Tibial nerve (tissue), 4 donors: Measurements from ENCODE around the gene ZNF835. TPM values are rescaled to one million over a fixed set of nuclear protein-coding genes. Genes with fewer than 3 reads are reported as not detected.

Experiments used
- DNase-seq, 2 donors: peaks; one replicate each; pipeline ENCODE4 v3.0.0-alpha.2; 2019; ENCODE audit warnings: low spot score in 2 of 2
- H3K27ac ChIP-seq, 4 donors: fragments of 200-600 bp; sonication (generic) in 3 of 4; one replicate each; pipeline ENCODE4 v1.5.1; 2017 to 2019; ENCODE audit warnings: mild to moderate bottlenecking in 1 of 4
- H3K27me3 ChIP-seq, 2 donors: fragments of 200-600 bp; sonication (generic) in 1 of 2; one replicate each; pipeline versions ENCODE4 v1.5.1 to v1.6.0; 2017 to 2019
- H3K36me3 ChIP-seq, 3 donors: fragments of 200-600 bp; sonication (generic); one replicate each; pipeline ENCODE4 v1.5.1; 2018 to 2019
- H3K4me1 ChIP-seq, 4 donors: fragments of 200-600 bp; sonication (generic) in 3 of 4; one replicate each; pipeline ENCODE4 v1.5.1; 2017 to 2019
- H3K4me3 ChIP-seq, 4 donors: fragments of 200-600 bp; sonication (generic) in 3 of 4; one replicate each; pipeline ENCODE4 v1.5.1; 2017 to 2019; ENCODE audit warnings: mild to moderate bottlenecking in 1 of 4, moderate library complexity in 1 of 4
- H3K9me3 ChIP-seq, 4 donors: fragments of 200-600 bp; sonication (generic) in 3 of 4; one replicate each; pipeline ENCODE4 v1.5.1; 2017 to 2019
- EP300 ChIP-seq, 2 donors: sonication (generic); formaldehyde crosslinking; IDR thresholded peaks; one replicate each; pipeline ENCODE4 v1.6.1; 2017; ENCODE audit warnings: antibody characterized with exemption in 2 of 2, mild to moderate bottlenecking in 1 of 2
- POLR2A ChIP-seq, 2 donors: fragments of 450-650 bp; IDR thresholded peaks; one replicate each; pipeline ENCODE4 v1.6.1; 2017; ENCODE audit warnings: antibody characterized with exemption in 2 of 2, mild to moderate bottlenecking in 2 of 2, moderate library complexity in 2 of 2
- WGBS, 2 donors: methylation state at CpG; one replicate each; pipeline ENCODE4 v1.1.5; 2018; 5-methylcytosine and 5-hydroxymethylcytosine counted together
- total RNA-seq, 4 donors: library from RNA; depleted of rRNA; stranded (reverse); fragments of >200 nt; gene quantifications; one replicate each; pipeline ENCODE4 v1.1.0, GENCODE V29; 2016
- TF ChIP-seq, protein P1 (sequence below), 5 experiments: fragments of 200-600 bp in 3 of 5; fragments of 450-650 bp in 2 of 5; sonication (generic) in 3 of 5; IDR thresholded peaks; one replicate each; pipeline ENCODE4 v1.5.1; 2016 to 2019; ENCODE audit warnings: antibody characterized with exemption in 5 of 5, mild to moderate bottlenecking in 3 of 5, moderate library complexity in 2 of 5

The ZNF835 gene
- total RNA-seq, 4 donors from 2014 or later: 9.6 to 14.7 (median 11.7) TPM

- WGBS, 2 donors: 84 to 89% methylated on average over 50 to 55 of the region's 60 CpGs
- H3K36me3 ChIP-seq: peaks cover 0 to 57% (median 0%) of the 10 kb centered on the region in 3 donors
- TF ChIP-seq, protein P1, sequence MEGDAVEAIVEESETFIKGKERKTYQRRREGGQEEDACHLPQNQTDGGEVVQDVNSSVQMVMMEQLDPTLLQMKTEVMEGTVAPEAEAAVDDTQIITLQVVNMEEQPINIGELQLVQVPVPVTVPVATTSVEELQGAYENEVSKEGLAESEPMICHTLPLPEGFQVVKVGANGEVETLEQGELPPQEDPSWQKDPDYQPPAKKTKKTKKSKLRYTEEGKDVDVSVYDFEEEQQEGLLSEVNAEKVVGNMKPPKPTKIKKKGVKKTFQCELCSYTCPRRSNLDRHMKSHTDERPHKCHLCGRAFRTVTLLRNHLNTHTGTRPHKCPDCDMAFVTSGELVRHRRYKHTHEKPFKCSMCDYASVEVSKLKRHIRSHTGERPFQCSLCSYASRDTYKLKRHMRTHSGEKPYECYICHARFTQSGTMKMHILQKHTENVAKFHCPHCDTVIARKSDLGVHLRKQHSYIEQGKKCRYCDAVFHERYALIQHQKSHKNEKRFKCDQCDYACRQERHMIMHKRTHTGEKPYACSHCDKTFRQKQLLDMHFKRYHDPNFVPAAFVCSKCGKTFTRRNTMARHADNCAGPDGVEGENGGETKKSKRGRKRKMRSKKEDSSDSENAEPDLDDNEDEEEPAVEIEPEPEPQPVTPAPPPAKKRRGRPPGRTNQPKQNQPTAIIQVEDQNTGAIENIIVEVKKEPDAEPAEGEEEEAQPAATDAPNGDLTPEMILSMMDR (IDR thresholded peaks at IDR 0.05): no peak
- TF ChIP-seq POLR2A (IDR thresholded peaks at IDR 0.05) (no peak), EP300 (IDR thresholded peaks at IDR 0.05) (no peak)
Observed at GRCh38 chr19:56663931-56664500, 7.5 kb downstream of the ZNF835 start.

GRCh38 chr19:56661248-56661647 is 10.3 kb downstream of the ZNF835 start:
- H3K4me3 ChIP-seq: no peak overlapping the region
- TF ChIP-seq EP300 (IDR thresholded peaks at IDR 0.05) (no peak), POLR2A (IDR thresholded peaks at IDR 0.05) (no peak)
- TF ChIP-seq, protein P1 (IDR thresholded peaks at IDR 0.05): no peak
- DNase-seq: no peak
- peaks cover 0 to 74% (median 5%) of the 10 kb centered on the region in 4 donors for H3K9me3 ChIP-seq
- H3K4me1 ChIP-seq: peaks cover 0 to 4% (median 0%) of the 10 kb centered on the region in 4 donors
- H3K27ac ChIP-seq: no peak overlapping the region
- H3K27me3 ChIP-seq: no peaks in the 10 kb centered on the region
- H3K36me3 ChIP-seq: peaks cover 0 to 42% (median 0%) of the 10 kb centered on the region in 3 donors
- WGBS, 2 donors: 95 to 96% methylated on average over 3 of the region's 3 CpGs

More at GRCh38 chr19:56663931-56664500, 7.5 kb downstream of the ZNF835 start:
- no peaks in the 10 kb centered on the region for H3K27me3 ChIP-seq
- no peak overlapping the region for H3K4me3 ChIP-seq
- no peak overlapping the region for H3K27ac ChIP-seq
- peaks cover 0 to 4% (median 0%) of the 10 kb centered on the region in 4 donors for H3K4me1 ChIP-seq
- no peak for DNase-seq
- peaks cover 0 to 90% (median 0%) of the 10 kb centered on the region in 4 donors for H3K9me3 ChIP-seq

- WGBS, 2 donors: 26 to 28% methylated on average over 19 to 22 of the region's 32 CpGs
- no peak for DNase-seq
- no peaks in the 10 kb centered on the region for H3K27me3 ChIP-seq
- peak overlapping the region in 1 of 4 donors; percentile 19 for H3K4me3 ChIP-seq
- H3K27ac ChIP-seq: no peak overlapping the region
- TF ChIP-seq EP300 (IDR thresholded peaks at IDR 0.05): no peak
- TF ChIP-seq, protein P1 (IDR thresholded peaks at IDR 0.05): peak in 1 of 5 experiments; percentile 19
- peaks cover 0 to 38% (median 0%) of the 10 kb centered on the region in 3 donors for H3K36me3 ChIP-seq
- peaks cover 0 to 4% (median 0%) of the 10 kb centered on the region in 4 donors for H3K4me1 ChIP-seq
- H3K9me3 ChIP-seq: peaks cover 0 to 74% (median 6%) of the 10 kb centered on the region in 4 donors
Observed at GRCh38 chr19:56660381-56661107, 11.0 kb downstream of the ZNF835 start.

DNA sequence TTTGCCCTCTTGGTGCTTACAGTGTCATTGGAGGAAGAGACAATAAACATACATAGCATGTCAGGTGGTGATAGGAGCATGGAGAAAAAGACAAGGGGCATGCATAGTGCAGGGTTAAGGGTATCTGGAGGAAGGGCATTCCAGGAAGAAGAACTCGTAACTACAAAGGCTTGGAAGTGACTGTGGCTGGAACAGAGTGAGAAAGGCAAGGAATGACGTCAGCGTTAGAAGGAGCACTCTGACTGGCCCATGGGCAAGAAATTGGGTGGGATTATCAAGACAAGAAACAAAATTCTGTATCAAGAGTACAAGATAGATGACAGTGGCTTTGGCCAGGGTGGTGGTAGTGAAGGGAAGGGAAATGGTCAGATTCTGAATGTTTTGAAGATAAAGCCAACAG is 17.4 kb downstream of the ZNF835 start:
- H3K4me1 ChIP-seq: no peaks in the 10 kb centered on the region
- WGBS, 2 donors: 73 to 77% methylated on average over 3 of the region's 3 CpGs
- H3K9me3 ChIP-seq: peaks cover 0 to 54% (median 11%) of the 10 kb centered on the region in 4 donors
- H3K4me3 ChIP-seq: no peak overlapping the region
- H3K36me3 ChIP-seq: peaks cover 0 to 5% (median 0%) of the 10 kb centered on the region in 3 donors
- no peaks in the 10 kb centered on the region for H3K27me3 ChIP-seq
- DNase-seq: no peak
- H3K27ac ChIP-seq: no peak overlapping the region
- TF ChIP-seq, protein P1 (IDR thresholded peaks at IDR 0.05): no peak
- TF ChIP-seq EP300 (IDR thresholded peaks at IDR 0.05) (no peak), POLR2A (IDR thresholded peaks at IDR 0.05) (no peak)

DNA sequence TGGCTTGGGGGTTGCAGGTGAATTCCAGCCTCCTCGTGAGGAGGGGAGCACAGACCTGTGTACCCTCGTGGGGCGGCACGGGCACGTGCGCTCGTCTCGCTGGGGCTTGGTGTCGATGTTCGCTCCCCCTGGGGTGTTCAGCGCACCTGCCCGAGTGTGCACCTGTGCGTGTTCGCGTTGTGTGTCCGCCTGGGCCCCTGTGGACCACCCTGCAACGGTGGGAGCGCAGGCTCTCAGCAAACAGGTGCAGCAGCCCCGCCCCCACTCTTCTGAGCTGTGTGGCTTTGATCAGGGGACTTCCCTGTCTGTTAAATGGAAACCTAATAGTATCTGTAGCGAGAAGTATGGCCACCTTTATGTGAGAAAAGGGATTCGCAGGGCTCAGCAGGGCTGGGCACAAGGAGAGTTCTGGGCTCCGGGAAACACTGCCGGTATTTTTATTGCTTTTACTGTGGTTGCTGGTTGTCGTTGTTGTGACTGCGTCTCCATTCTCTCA is 28.0 kb downstream of the ZNF835 start:
- WGBS, 2 donors: 12% methylated on average over 21 to 24 of the region's 25 CpGs
- Histone ChIP-seq H3K36me3 (peaks cover 0 to 41% (median 0%) of the 10 kb centered on the region in 3 donors), H3K9me3 (peaks cover 0 to 79% (median 0%) of the 10 kb centered on the region in 4 donors), H3K4me3 (no peak overlapping the region), H3K4me1 (no peaks in the 10 kb centered on the region), H3K27ac (no peak overlapping the region), H3K27me3 (peaks cover 0 to 9% of the 10 kb centered on the region in 2 donors)
- DNase-seq: no peak
- TF ChIP-seq, protein P1 (IDR thresholded peaks at IDR 0.05): no peak
- TF ChIP-seq POLR2A (IDR thresholded peaks at IDR 0.05) (no peak), EP300 (IDR thresholded peaks at IDR 0.05) (no peak)
